SU-DHL-6 (cell line): ENCODE measurements around the gene TMEM151B.

Source experiments
- H2AFZ ChIP-seq: fragments of 200-600 bp; sonication (generic); 2 replicates; pipeline ENCODE4 v1.6.1; 2014; ENCODE audit warnings: low read depth, mild to moderate bottlenecking, moderate library complexity, mixed read lengths, antibody characterized with exemption, low read length; ENCODE audit not compliant: severe bottlenecking
- H3F3A ChIP-seq: fragments of 200-600 bp; shearing (Covaris generic); 2 replicates; pipeline ENCODE4 v1.6.0; 2016; ENCODE audit warnings: antibody characterized with exemption, mild to moderate bottlenecking; ENCODE audit not compliant: insufficient read depth
- H3K27ac ChIP-seq: fragments of 200-600 bp; sonication (generic); 2 replicates; pipeline ENCODE4 v1.5.1; 2016; ENCODE audit warnings: low read depth, mild to moderate bottlenecking, low read length, moderate library complexity, mixed read lengths
- H3K27me3 ChIP-seq: fragments of 200-600 bp; sonication (generic), shearing (Covaris generic); 2 replicates; pipeline ENCODE4 v1.6.0; 2014; ENCODE audit warnings: mild to moderate bottlenecking, low read length
- H3K36me3 ChIP-seq: fragments of 200-600 bp; sonication (generic); 2 replicates; pipeline ENCODE4 v1.6.1; 2014; ENCODE audit warnings: mild to moderate bottlenecking, low read length, mixed read lengths
- H3K4me2 ChIP-seq: fragments of 300-600, 200-600 bp; shearing (Covaris generic), sonication (generic); 2 replicates; pipeline ENCODE4 v1.6.0; 2014; ENCODE audit warnings: low read length, low read depth, mild to moderate bottlenecking; ENCODE audit not compliant: poor library complexity, severe bottlenecking
- H3K4me3 ChIP-seq: fragments of 200-600 bp; sonication (generic); 2 replicates; pipeline ENCODE4 v1.5.1; 2014; ENCODE audit warnings: antibody characterized with exemption, low read length, mild to moderate bottlenecking, mixed read lengths; ENCODE audit not compliant: insufficient read depth, poor library complexity, severe bottlenecking
- H3K79me2 ChIP-seq: fragments of 200-600 bp; sonication (generic); 2 replicates; pipeline ENCODE4 v1.6.1; 2014; ENCODE audit warnings: mild to moderate bottlenecking, low read length, moderate library complexity; ENCODE audit not compliant: insufficient read depth
- H3K9ac ChIP-seq: fragments of 200-600 bp; sonication (generic); 2 replicates; pipeline ENCODE4 v1.7.0; 2014; ENCODE audit warnings: mild to moderate bottlenecking, low read length
- H3K9me2 ChIP-seq: fragments of 200-600 bp; sonication (generic); replicated peaks from 2 replicates; pipeline ENCODE4 v1.6.1; 2014; ENCODE audit warnings: low read length; ENCODE audit not compliant: insufficient read depth
- H3K9me3 ChIP-seq: fragments of 200-600 bp; sonication (generic); 2 replicates; pipeline ENCODE4 v1.6.1; 2014; ENCODE audit warnings: low read length, mixed read lengths; ENCODE audit not compliant: insufficient read depth
- H4K20me1 ChIP-seq: fragments of 200-600 bp; sonication (generic); 2 replicates; pipeline ENCODE4 v1.6.1; 2014; ENCODE audit warnings: low read depth, mild to moderate bottlenecking, antibody characterized with exemption, low read length, moderate library complexity, mixed read lengths
- CTCF ChIP-seq: fragments of 200-600 bp; sonication (generic); IDR thresholded peaks from one replicate; pipeline ENCODE4 v1.5.1; 2017; ENCODE audit warnings: antibody characterized with exemption, mild to moderate bottlenecking, low read length, moderate library complexity; ENCODE audit not compliant: insufficient read depth, poor library complexity, severe bottlenecking
- EZH2phosphoT487 ChIP-seq: fragments of 200-600 bp; sonication (generic), shearing (Covaris generic); conservative IDR thresholded peaks from 2 replicates; pipeline ENCODE4 v1.6.1; 2018; ENCODE audit warnings: mild to moderate bottlenecking, antibody characterized with exemption, low read length, moderate library complexity, mixed read lengths

TMEM151B gene

GRCh38 chr6:44298055-44298803 is 28.0 kb downstream of the TMEM151B start:
- Histone ChIP-seq H3K4me2 (no peak overlapping the region), H3K9ac (no peak overlapping the region), H3F3A (no peaks in the 10 kb centered on the region), H3K27ac (no peak overlapping the region), H3K79me2 (no peaks in the 10 kb centered on the region), H3K36me3 (no peaks in the 10 kb centered on the region), H3K9me3 (no peaks in the 10 kb centered on the region), H4K20me1 (no peaks in the 10 kb centered on the region), H3K27me3 (no peaks in the 10 kb centered on the region), H2AFZ (no peak overlapping the region), H3K9me2 (no peaks in the 10 kb centered on the region), H3K4me3 (no peak overlapping the region)
- TF ChIP-seq CTCF, result no peak
- no peak for TF ChIP-seq EZH2phosphoT487

GRCh38 chr6:44298864-44299263 is 28.6 kb downstream of the TMEM151B start:
- H2AFZ ChIP-seq, result no peak overlapping the region
- no peak overlapping the region for H3K9ac ChIP-seq
- no peak overlapping the region for H3K27ac ChIP-seq
- no peaks in the 10 kb centered on the region for H3K9me2 ChIP-seq
- H3K4me2 ChIP-seq, result no peak overlapping the region
- H3K36me3 ChIP-seq, result no peaks in the 10 kb centered on the region
- H3K27me3 ChIP-seq, result no peaks in the 10 kb centered on the region
- no peaks in the 10 kb centered on the region for H3F3A ChIP-seq
- H3K9me3 ChIP-seq, result no peaks in the 10 kb centered on the region
- H3K79me2 ChIP-seq, result no peaks in the 10 kb centered on the region
- H3K4me3 ChIP-seq, result no peak overlapping the region
- TF ChIP-seq EZH2phosphoT487 (no peak), CTCF (no peak)
- H4K20me1 ChIP-seq, result no peaks in the 10 kb centered on the region

GRCh38 chr6:44300292-44300823 is 30.1 kb downstream of the TMEM151B start:
- Histone ChIP-seq H3K27ac (no peak overlapping the region), H3K79me2 (no peaks in the 10 kb centered on the region), H3K9me2 (no peaks in the 10 kb centered on the region), H3K4me3 (no peak overlapping the region), H4K20me1 (no peaks in the 10 kb centered on the region), H3K9ac (no peak overlapping the region), H3K36me3 (no peaks in the 10 kb centered on the region), H3K27me3 (no peaks in the 10 kb centered on the region), H3F3A (no peaks in the 10 kb centered on the region), H3K9me3 (no peaks in the 10 kb centered on the region), H2AFZ (no peak overlapping the region), H3K4me2 (no peak overlapping the region)
- TF ChIP-seq CTCF, result no peak
- no peak for TF ChIP-seq EZH2phosphoT487
